GM19043 (cell line): Measurements from ENCODE around the gene ABHD10.

Source experiments
- ATAC-seq: cut with Tn5 transposase; IDR thresholded peaks from one replicate; pipeline ENCODE4 v1.9.1; 2021; ENCODE audit warnings: low read depth; ENCODE audit not compliant: unreplicated experiment

The ABHD10 gene

GRCh38 chr3:111978583-111979433, at the start of gene ABHD10:
Gene ABHD10 (plus strand): TSS chr3:111979026. CDS start chr3:111979062, 36 bp downstream.
- ATAC-seq = peak; percentile 92

- ATAC-seq = no peak
Measured at GRCh38 chr3:111929484-111929883, 49.3 kb upstream of the ABHD10 start.

- ATAC-seq = no peak
Measured at GRCh38 chr3:111932946-111933345, 45.9 kb upstream of the ABHD10 start.

- no peak for ATAC-seq
Measured at GRCh38 chr3:111936191-111936841, 42.5 kb upstream of the ABHD10 start.

GRCh38 chr3:111936967-111937366, 41.9 kb upstream of the ABHD10 start:
- no peak for ATAC-seq

- ATAC-seq = no peak
Measured at GRCh38 chr3:111937871-111938270, 41.0 kb upstream of the ABHD10 start.

- ATAC-seq = no peak
Measured at GRCh38 chr3:111939873-111940272, 39.0 kb upstream of the ABHD10 start.

GRCh38 chr3:111943533-111943932, 35.3 kb upstream of the ABHD10 start:
- no peak for ATAC-seq

- ATAC-seq = no peak
Measured at GRCh38 chr3:111944372-111944771, 34.5 kb upstream of the ABHD10 start.

GRCh38 chr3:111947231-111947630, 31.6 kb upstream of the ABHD10 start:
- no peak for ATAC-seq

- ATAC-seq = no peak
Measured at GRCh38 chr3:111948786-111949185, 30.0 kb upstream of the ABHD10 start.

GRCh38 chr3:111949712-111950111, 29.1 kb upstream of the ABHD10 start:
- ATAC-seq = no peak

- ATAC-seq = no peak
Measured at GRCh38 chr3:111951032-111951431, 27.8 kb upstream of the ABHD10 start.

- no peak for ATAC-seq
Measured at GRCh38 chr3:111952086-111952485, 26.7 kb upstream of the ABHD10 start.

GRCh38 chr3:111952866-111953450, 25.9 kb upstream of the ABHD10 start:
- no peak for ATAC-seq

GRCh38 chr3:111954228-111954990, 24.4 kb upstream of the ABHD10 start:
- no peak for ATAC-seq

GRCh38 chr3:111955876-111956275, 22.9 kb upstream of the ABHD10 start:
- no peak for ATAC-seq

- ATAC-seq = no peak
Measured at GRCh38 chr3:111956449-111956848, 22.4 kb upstream of the ABHD10 start.

GRCh38 chr3:111956995-111957734, 21.7 kb upstream of the ABHD10 start:
- ATAC-seq = no peak
